Stromal cell of bone marrow (primary cell): ENCODE data around the gene TFCP2.
"Not testable (repeated sequence)": the region's sequence is repeated elsewhere in the genome, so short reads cannot be mapped to it uniquely, and the experiment has no call there.

Experiments used
- DNase-seq: peaks from one replicate; pipeline ENCODE4 v3.0.0-alpha.2; 2012; ENCODE audit warnings: low read depth

Gene TFCP2

GRCh38 chr12:51080136-51080535 lies 92.8 kb downstream of the TFCP2 start:
- no peak for DNase-seq

DNA sequence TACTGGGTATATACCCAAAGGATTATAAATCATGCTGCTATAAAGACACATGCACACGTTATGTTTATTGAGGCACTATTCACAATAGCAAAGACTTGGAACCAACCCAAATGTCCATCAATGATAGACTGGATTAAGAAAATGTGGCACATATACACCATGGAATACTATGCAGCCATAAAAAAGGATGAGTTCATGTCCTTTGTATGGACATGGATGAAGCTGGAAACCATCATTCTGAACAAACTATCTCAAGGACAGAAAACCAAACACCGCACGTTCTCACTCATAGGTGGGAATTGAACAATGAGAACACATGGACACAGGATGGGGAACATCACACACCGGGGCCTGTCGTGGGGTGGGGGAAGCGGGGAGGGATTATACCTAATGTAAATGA lies 94.1 kb downstream of the TFCP2 start:
- not testable (repeated sequence) for DNase-seq

DNA sequence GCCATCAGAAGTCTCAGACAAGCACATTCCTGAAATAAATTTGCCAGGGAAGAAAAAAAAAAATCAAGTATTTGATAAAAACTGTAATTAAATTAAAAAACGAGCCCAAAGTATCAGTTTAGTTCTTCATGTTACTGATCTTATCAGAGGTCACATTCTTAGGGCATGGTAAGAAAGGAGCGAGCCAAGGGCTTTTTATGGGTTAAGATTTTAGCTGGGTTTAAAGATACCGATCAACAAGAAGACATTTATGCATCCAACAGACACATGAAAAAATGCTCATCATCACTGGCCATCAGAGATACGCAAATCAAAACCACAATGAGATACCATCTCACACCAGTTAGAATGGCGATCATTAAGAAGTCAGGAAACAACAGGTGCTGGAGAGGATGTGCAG lies 94.6 kb downstream of the TFCP2 start:
- DNase-seq, result not testable (repeated sequence)

DNA sequence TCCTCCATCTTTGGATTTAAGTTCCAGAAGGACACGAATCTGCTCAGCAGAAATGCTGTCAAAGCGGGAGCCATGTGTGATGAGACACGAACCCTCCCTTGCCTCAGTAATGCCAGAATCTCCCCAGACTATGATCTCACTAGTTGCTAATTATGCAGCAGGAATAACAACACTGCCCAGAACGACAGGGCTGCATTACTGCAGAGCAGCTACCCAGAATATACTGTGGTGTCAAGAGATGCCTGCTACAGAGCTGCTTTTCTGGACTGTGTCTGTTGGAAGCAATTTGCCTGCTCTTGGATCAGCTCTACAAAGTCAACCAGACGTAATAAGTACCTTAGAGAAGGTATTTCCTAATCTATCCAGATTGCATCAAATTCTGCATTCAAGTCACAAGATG lies 95.0 kb downstream of the TFCP2 start:
- DNase-seq, result no peak

DNA sequence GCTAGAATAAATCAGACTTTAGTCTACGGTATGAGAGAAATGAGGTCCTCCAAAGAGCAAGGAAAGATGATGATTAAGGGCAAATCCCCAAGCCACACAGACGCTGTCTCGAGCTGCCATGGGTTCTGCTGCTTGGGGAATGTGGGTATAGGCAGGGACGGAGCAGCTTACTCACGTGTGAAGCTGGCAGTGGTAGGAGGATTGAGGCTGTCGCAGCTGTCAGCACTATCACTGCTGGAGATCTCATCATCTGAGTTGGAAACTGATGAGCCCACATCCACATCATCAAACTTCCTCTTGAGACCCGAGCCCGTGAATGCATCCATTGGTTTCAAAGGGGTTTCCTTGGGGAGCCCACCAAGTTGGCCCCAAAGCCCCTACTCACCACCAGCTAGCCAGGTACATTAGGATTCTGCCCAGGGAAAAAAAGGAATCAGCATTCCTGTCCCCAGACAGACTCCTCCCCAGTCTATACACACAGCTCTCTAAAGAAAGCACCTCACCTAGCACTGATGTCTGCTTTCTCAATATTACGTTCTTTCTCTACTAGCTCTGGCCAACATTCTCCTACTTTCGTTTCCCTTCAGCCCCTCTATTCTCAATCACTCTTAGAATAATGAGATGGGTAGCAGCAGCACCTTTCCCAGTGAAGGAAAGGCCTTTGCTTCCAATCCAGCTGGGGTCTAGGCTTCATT lies 96.6 kb downstream of the TFCP2 start:
- DNase-seq, result no peak

- no peak for DNase-seq
Measured at GRCh38 chr12:51075390-51075789, 97.5 kb downstream of the TFCP2 start.

- no peak for DNase-seq
Measured at GRCh38 chr12:51071663-51072062, 101.3 kb downstream of the TFCP2 start.

- no peak for DNase-seq
Measured at GRCh38 chr12:51070004-51070403, 102.9 kb downstream of the TFCP2 start.

DNA sequence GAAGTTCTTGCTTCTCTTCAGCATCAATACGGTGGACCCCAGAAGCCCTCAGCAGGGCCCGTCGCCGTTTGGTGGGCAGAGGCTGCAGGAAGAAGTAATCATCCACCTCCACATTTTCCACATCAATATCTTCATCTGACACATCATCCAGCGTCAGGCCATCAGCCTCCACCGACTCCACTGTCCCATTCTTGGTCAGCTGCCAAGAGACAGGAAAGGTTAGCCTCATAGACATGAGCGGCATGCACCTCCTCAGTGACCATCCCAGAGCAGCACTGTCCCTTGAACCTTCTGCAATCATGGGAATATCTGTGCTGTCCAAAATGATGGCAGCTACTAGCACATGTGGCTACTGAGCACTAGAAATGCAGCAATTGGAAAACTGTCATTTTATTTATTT lies 105.2 kb downstream of the TFCP2 start:
- no peak for DNase-seq

- no peak for DNase-seq
Measured at GRCh38 chr12:51067229-51067628, 105.7 kb downstream of the TFCP2 start.

GRCh38 chr12:51065530-51065929 lies 107.4 kb downstream of the TFCP2 start:
- no peak for DNase-seq

- no peak for DNase-seq
Measured at GRCh38 chr12:51062631-51063397, 110.1 kb downstream of the TFCP2 start.

DNA sequence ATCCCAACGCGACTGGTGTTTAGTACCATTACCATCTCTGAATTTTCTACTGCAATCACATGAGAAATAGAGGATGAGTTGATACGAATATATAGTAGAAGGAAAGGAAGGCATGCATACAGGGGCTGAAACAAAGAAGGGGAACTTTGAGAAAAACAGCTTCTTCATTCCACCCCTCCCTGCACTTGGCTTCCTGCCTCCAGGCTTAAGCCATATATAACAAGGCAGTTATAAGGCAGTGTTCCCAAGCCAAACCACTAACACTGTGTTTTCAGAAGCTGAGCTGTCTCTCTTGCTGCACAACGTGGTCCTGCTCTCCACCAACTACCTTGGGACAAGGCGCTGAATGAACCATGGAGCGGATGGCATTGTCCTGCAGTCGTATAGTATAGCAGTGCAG lies 113.8 kb downstream of the TFCP2 start:
- DNase-seq, result no peak

GRCh38 chr12:51056242-51056641 lies 116.7 kb downstream of the TFCP2 start:
- DNase-seq, result peak; percentile 54

DNA sequence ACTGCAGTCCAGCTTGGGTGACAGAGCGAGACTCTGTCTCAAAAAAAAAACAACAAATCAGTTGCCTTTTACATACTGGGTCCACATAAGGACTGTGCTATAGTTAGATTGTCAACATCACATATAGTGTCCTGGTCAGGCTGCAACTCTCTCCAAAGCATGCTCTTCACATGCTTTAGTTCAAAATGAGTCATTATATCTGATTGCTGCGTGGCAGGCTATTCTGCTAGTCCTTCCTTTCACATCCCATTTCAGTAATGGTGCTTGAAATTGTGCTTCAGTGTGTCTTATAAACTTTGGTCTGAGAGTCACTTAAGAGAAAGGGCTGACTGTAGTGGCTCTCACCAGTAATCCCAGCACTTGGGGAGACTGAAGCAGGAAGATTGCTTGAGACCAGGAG lies 117.9 kb downstream of the TFCP2 start:
- DNase-seq, result no peak

DNA sequence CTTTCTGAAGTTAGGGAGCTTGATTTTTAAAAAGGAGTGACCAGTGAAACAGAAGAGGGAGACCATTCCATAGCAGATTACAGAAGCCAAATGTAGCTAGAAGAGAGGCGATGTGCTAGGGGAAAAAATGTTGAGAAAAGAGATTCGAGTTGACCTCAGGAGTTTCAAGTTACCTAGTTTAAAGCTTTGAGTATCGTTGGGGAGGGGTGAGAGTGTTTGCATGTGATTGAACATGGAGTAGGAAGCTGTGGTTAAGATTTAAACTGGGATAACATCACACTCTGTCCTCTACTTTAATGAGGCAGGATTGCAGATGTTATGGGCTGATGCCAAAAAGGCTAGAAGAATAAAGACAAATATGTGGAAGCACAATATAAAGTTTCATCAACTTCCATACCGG lies 121.1 kb downstream of the TFCP2 start:
- DNase-seq, result no peak

- no peak for DNase-seq
Measured at GRCh38 chr12:51049525-51049924, 123.4 kb downstream of the TFCP2 start.

GRCh38 chr12:51048661-51049251 lies 124.2 kb downstream of the TFCP2 start:
- no peak for DNase-seq

DNA sequence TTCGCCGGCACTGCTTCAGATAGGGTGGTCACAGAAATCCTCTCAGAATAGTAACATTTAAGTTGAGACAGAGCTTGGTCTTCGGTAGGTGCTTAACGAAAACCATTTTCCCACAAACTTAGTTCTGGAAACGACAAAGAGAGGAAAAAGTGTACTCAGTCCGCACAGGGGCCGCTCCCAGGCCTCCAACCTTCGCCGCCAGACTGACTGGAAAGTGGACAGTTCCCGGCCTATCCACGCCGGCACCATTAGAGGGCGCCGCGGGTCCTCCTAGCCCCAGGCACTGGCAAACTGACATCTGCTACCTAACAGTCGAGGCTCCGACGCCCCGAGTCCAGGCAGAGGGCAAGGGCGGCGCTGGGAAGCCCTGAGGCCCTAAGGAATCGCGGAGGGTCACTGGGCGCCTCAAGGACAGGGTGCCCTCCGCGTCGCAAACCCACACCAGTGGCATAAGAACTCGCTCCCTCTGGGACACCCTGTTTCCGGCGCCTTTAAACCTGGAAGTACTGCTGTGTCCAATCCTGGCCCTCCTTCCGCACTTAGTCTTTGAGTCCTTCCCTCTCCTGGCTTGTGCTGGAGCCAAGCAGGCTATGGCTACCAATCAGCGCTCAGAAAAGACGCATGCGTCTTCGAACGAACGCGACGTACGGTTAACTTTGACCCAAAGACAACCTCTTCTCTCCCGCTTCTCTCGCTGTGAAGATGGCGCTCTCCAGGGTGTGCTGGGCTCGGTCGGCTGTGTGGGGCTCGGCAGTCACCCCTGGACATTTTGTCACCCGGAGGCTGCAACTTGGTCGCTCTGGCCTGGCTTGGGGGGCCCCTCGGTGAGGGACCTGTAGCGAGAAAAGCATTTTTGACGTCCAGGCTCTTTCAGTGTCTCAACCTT lies 125.0 kb downstream of the TFCP2 start, which contains the start of gene LETMD1:
Gene LETMD1 (plus strand): TSS at position 673 of the 886 bp plus-strand sequence. CDS start 30 bp downstream, at position 703.
- DNase-seq, result peak; percentile 99
